GM21786 (cell line): ENCODE data around the gene THSD8.
"Not testable (repeated sequence)": the region's sequence is repeated elsewhere in the genome, so short reads cannot be mapped to it uniquely, and the experiment has no call there.

ENCODE experiments used
- ATAC-seq: cut with Tn5 transposase; IDR thresholded peaks from one replicate; pipeline ENCODE4 v1.9.1; 2021; ENCODE audit not compliant: unreplicated experiment

THSD8 gene

DNA sequence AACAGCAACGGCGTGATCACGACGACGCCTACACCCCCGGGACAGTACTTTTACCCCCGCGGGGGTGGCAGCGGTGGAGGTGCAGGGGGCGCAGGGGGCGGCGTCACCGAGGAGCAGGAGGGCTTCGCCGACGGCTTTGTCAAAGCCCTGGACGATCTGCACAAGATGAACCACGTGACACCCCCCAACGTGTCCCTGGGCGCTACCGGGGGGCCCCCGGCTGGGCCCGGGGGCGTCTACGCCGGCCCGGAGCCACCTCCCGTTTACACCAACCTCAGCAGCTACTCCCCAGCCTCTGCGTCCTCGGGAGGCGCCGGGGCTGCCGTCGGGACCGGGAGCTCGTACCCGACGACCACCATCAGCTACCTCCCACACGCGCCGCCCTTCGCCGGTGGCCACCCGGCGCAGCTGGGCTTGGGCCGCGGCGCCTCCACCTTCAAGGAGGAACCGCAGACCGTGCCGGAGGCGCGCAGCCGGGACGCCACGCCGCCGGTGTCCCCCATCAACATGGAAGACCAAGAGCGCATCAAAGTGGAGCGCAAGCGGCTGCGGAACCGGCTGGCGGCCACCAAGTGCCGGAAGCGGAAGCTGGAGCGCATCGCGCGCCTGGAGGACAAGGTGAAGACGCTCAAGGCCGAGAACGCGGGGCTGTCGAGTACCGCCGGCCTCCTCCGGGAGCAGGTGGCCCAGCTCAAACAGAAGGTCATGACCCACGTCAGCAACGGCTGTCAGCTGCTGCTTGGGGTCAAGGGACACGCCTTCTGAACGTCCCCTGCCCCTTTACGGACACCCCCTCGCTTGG lies 9.6 kb upstream of the THSD8 start:
- ATAC-seq, result no peak

GRCh38 chr19:12792853-12793289 lies 9.0 kb upstream of the THSD8 start:
- no peak for ATAC-seq

DNA sequence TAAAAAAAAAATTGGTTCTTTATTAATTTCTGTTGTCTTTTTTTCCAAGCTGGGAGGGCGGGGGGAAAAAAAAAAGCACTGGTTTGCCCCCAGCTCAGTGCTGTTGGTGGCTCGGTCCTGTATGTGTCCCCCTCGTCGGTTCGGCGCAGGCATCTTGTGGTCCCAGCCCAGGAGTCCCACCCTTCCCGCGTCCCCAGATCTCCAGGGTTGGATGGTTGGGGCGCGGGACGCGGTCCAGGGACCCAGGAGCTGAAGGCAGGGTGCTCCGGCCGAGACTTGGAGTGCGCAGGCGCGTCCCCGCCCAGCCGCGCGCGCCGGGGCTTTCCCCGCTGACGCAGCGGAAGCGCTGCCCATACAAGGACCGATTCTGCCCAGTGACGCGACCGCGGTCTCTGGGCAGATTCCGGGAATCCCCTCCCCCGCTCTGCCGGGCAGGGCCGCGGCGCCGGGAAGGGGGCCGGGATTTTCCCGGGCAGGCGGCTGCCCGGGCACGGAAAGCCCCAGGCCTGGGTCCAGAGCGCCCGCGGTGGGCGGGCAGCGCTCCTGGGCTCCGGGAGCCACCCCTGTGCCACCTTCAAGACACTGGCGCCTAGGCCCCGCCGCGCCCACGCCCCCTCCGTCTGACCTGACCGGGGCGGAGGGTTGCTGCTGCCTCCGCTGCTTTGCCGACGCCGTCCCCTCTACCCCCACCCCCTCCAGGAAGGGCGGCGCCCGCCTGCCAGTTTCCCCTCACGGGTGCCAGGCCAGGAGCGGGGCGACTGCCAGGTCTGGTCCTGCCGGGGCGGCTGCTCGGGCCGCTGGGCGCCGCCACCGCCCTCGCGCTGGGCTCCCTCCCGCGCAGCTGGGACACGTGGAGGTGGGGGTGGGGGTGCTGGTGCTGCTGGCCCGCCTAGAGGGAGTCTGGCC lies 8.3 kb upstream of the THSD8 start:
- peak; percentile 29 for ATAC-seq

- ATAC-seq, result no peak
These were observed 7.5 kb upstream of the THSD8 start for GRCh38 chr19:12794196-12794941.

DNA sequence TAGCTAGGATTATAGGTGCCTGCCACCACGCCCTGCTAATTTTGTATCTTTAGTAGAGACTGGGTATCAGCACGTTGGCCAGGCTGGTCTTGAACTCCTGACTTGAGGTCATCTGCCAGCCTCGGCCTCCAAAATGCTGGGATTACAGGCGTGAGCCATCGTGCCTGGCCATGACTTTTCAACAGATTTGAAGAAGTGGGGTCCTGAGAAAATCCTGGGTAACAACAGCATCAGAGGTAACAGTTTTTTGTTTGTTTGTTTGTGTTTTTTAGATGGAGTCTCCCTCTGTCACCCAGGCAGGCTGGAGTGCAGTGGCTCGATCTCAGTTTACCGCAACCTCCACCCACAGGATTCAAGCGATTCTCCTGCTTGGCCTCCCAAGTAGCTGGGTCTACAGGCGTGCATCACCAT lies 6.9 kb upstream of the THSD8 start:
- no peak for ATAC-seq

- no peak for ATAC-seq
These were observed 5.5 kb upstream of the THSD8 start for GRCh38 chr19:12796146-12797071.

GRCh38 chr19:12797141-12797587 lies 4.7 kb upstream of the THSD8 start:
- ATAC-seq, result no peak

DNA sequence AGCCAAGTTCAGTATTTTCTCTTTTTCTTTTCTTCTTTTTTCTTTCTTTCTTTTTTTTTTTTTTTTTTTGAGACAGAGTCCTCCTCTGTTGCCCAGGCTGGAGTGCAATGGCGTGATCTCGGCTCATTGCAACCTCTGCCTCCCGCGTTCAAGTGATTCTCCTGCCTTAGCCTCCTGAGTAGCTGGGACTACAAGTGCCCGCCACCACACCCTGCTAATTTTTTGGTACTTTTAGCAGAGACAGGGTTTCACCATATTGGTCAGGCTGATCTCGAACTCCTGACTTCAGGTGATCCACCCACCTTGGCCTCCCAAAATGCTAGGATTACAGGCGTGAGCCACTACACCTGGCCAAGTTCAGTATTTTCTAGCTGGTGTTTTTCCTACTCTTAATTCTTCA lies 4.3 kb upstream of the THSD8 start:
- ATAC-seq, result not testable (repeated sequence)

DNA sequence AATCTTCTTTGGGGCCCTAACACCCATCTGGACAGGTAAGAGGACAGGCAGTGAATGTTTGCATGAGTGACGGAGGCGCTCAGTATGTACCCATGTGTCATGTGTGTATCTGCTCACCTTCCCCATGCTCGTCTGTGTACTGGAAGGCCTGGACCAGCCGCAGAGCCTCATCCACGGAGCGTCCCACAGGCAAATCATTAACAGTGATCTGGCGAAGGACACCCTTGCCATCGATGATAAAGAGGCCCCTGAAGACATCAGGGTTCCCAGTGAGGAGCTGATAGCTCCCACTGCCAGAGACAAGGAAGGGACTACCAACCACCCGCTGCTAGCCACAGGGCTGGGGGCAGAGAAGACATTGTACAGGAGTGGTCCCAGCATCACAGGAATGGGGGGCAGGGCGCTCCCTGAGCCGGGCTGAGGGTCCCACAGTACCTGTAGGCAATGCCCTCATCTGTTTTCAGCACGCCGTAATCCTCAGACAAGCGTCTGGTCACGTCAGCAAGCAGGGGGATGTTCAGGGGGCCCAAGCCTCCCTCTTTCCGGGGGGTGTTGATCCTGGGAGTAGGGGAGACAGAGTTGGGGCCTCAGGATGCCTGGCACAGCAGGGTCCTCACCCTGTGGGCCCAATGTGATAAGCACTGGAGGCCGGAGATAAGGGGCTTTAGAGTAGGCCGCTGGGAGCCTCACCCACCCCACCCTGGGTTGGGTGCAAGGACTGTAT lies 2.0 kb upstream of the THSD8 start:
- ATAC-seq, result no peak

- ATAC-seq, result no peak
These were observed 1.5 kb upstream of the THSD8 start for GRCh38 chr19:12800466-12800770.

DNA sequence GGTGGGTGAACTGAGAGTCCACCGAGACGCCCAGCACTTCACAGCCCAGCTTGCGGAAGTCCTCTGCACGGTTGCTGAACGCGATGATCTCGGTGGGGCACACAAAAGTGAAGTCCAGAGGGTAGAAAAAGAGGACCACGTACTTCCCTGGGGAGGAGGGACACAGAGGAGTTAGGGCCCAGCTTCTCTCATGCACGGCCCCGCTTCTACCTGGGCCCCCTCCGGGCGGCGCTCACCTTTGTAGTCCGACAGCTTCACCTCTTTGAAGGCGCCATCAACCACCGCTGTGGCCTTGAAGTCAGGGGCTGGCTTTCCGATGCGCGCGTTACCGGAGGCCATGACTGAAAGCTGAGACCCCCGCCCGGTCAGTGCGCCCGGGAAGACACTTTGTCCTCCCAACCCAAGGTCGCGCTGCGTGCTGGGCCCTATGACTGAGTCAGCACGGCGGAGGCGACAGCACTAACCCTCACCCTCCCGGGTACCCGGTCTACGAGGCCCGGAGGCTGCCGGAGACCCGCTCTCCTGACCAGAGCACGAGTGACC lies 875 bp upstream of the THSD8 start:
- no peak for ATAC-seq

DNA sequence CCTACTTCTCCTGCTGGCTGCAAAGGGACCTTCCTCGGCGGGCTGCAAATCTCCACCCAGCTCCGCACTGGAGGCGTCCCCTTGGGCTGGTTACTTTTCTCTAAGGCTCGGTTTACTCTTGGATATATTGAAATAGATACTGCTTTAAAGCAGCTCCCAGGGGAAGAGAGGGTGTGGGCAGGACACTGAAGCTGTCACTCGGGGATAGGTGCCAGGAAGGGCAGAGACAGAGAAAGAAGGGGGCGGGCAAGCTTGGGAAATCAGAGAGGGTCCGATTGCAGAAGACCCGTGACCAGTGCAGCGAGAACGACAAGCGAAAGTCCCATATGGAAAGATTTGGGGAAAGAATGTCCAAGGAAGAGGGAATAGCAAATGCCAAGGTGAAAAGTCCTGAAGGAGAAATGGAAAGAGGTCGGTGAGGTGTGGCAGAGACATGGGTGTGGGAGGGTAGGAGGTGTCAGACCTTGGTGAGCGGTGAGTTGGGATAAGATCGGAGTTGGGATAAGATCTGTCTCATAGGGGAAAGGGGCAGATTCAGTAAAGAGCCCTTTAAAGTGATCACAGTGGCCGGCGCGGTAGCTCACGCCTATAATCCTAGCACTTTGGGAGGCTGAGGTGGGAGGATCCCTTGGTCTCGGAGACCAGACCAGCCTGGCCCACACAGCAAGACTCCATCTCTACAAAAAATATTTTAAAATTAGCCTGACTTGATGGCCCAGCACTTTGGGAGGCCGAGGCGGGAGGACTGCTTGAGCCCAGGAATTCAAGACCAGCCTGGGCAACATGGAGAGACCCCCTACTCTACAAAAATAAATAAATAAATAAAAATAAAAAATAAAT lies 618 bp downstream of the THSD8 start:
- no peak for ATAC-seq

GRCh38 chr19:12804051-12804450 lies 2.2 kb downstream of the THSD8 start:
- ATAC-seq, result no peak

DNA sequence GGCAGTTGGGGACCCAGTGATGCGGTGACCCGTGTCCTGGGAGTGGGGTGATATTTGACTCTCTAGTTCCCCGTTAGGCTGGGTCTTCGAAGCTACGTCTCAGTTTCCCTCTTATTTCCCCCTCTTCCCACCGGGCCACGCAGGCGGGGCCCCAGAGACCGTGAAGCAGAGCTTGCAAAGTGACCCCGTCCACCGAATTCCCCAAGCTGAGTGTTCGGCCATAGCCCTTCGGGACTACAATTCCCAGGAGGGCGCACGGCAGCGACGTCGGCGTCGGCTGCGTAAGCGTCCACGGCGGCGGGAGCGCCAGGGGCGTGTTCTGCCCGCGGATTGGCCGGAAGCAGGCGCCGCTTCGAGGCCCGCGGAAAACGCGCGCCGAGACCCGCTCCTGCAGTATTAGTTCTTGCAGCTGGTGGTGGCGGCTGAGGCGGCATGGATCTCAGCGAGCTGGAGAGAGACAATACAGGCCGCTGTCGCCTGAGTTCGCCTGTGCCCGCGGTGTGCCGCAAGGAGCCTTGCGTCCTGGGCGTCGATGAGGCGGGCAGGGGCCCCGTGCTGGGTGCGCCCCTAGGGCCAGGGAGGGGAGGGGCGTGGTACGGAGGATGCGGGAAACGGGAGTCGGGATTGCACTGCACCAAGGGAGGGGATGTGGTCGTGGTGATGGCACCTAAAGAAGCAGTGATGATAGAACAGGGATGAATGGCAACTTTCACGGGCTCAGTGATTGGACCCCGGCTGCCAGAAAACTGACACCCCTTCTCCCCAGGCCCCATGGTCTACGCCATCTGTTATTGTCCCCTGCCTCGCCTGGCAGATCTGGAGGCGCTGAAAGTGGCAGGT lies 4.6 kb downstream of the THSD8 start, which contains the start of gene RNASEH2A:
TSS of gene RNASEH2A (plus strand) at position 343 of the 840 bp plus-strand sequence. CDS start at position 433, 90 bp downstream.
- ATAC-seq, result peak; percentile 55

DNA sequence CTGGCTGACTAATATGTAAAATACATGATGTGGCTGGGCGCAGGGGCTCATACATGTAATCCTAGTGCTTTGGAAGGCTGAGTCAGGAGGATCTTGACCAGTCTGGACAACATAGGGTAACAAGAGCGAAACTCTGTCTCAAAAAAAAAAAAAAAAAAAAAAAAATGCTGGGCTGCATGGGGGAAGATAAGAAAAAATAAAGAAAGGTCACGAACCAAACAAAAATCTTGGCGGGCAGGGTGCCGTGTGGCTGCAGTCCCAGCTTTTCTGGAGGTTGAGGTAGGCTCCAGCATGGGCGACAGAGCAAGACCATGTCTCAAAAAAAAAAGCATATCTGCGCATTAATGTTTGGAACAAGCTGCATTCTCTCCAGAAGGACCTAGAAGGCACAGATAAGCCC lies 13.2 kb downstream of the THSD8 start:
- no peak for ATAC-seq

GRCh38 chr19:12817188-12817587 lies 15.3 kb downstream of the THSD8 start:
- not testable (repeated sequence) for ATAC-seq

DNA sequence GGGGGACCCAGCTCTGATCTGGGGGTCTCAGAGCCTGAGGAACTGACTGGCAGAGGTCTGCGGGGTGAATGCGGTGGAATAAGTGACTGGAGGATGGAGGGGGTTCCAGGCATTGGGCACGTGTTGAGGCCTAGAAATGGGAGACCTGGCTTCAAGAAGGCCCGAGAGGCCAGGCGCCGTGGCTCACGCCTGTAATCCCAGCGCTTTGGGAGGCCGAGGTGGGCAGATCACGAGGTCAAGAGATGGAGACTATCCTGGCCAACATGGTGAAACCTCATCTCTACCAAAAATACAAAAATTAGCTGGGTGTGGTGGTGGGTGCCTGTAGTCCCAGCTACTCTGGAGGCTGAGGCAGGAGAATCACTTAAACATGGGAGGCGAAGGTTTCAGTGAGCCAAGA lies 15.9 kb downstream of the THSD8 start:
- ATAC-seq, result not testable (repeated sequence)
